NCI-H2081 treated with DMSO at 0.1 percent for 48 hours (cell line): ENCODE measurements around the gene KAT6B.

ENCODE experiments used
- DNase-seq: peaks from one replicate; lab custom pipeline; 2025; lab: John Stamatoyannopoulos, UW

KAT6B gene

GRCh38 chr10:75068523-75068922 is 242.1 kb downstream of the KAT6B start:
- no peak for DNase-seq

GRCh38 chr10:75070476-75070875 is 244.1 kb downstream of the KAT6B start:
- DNase-seq: no peak

- no peak for DNase-seq
Observed at GRCh38 chr10:75070961-75071428, 244.6 kb downstream of the KAT6B start.

GRCh38 chr10:75071756-75072155 is 245.4 kb downstream of the KAT6B start:
- DNase-seq: no peak

- DNase-seq: no peak
Observed at GRCh38 chr10:75072727-75073126, 246.3 kb downstream of the KAT6B start.

- no peak for DNase-seq
Observed at GRCh38 chr10:75073442-75073841, 247.0 kb downstream of the KAT6B start.

GRCh38 chr10:75074711-75075445 is 248.5 kb downstream of the KAT6B start:
- DNase-seq: no peak

GRCh38 chr10:75076348-75076747 is 249.9 kb downstream of the KAT6B start:
- DNase-seq: no peak

- DNase-seq: no peak
Observed at GRCh38 chr10:75079436-75080083, 253.2 kb downstream of the KAT6B start.

- DNase-seq: no peak
Observed at GRCh38 chr10:75080554-75080953, 254.2 kb downstream of the KAT6B start.

GRCh38 chr10:75081379-75081778 is 255.0 kb downstream of the KAT6B start:
- DNase-seq: no peak
